GM12878 (cell line): Measurements from ENCODE around the gene NDUFV3. TPM values are rescaled to one million over a fixed set of nuclear protein-coding genes. Genes with fewer than 3 reads are reported as not detected.
A peak's percentile ranks its signal among the peaks of the same experiment; 100 is the strongest.

Source experiments
- CHD1 ChIP-seq: IDR thresholded peaks from 2 replicates; pipeline ENCODE4 v1.6.1; 2012; ENCODE audit warnings: low read depth, low read length, improper control_type of control experiment
- EGR1 ChIP-seq, 2 experiments: IDR thresholded peaks; 1 replicate in 1 of 2; 2 replicates in 1 of 2; pipeline ENCODE4 v1.6.1; 2011 to 2012; ENCODE audit warnings: low read depth in 2 of 2, low read length in 2 of 2, borderline replicate concordance in 1 of 2, mild to moderate bottlenecking in 1 of 2, moderate library complexity in 1 of 2
- ESRRA ChIP-seq: IDR thresholded peaks from 2 replicates; pipeline ENCODE4 v1.6.1; 2012; ENCODE audit warnings: mild to moderate bottlenecking, low read length, improper control_type of control experiment
- KDM1A ChIP-seq: fragments of 200-600 bp; sonication (generic); IDR thresholded peaks from 2 replicates; pipeline ENCODE4 v1.6.1; 2016; ENCODE audit warnings: borderline replicate concordance
- PKNOX1 ChIP-seq: fragments of 450-650 bp; IDR thresholded peaks from 2 replicates; pipeline ENCODE4 v1.6.1; 2016; ENCODE audit warnings: mild to moderate bottlenecking
- RB1 ChIP-seq: fragments of 450-650 bp; formaldehyde crosslinking; IDR thresholded peaks from 2 replicates; pipeline ENCODE4 v1.6.1; 2017; ENCODE audit warnings: mild to moderate bottlenecking, borderline replicate concordance
- SRF ChIP-seq, 2 experiments: IDR thresholded peaks; 2 replicates each; pipeline ENCODE4 v1.6.1; 2011; ENCODE audit warnings: low read depth in 2 of 2, low read length in 2 of 2, mild to moderate bottlenecking in 1 of 2, moderate library complexity in 1 of 2
- TCF3 ChIP-seq: IDR thresholded peaks from 2 replicates; pipeline ENCODE4 v1.6.1; 2012; ENCODE audit warnings: low read depth, mild to moderate bottlenecking, low read length, borderline replicate concordance; ENCODE audit not compliant: insufficient read depth
- USF1 ChIP-seq: IDR thresholded peaks from 2 replicates; pipeline ENCODE4 v1.6.1; 2011; ENCODE audit warnings: borderline replicate concordance, low read depth, mild to moderate bottlenecking, moderate library complexity, mixed read lengths, low read length; ENCODE audit not compliant: insufficient read depth; ENCODE audit errors: extremely low read length
- ZBED1 ChIP-seq: IDR thresholded peaks from 2 replicates; pipeline ENCODE4 v1.6.1; 2016; ENCODE audit warnings: borderline replicate concordance
- ZNF622 ChIP-seq: fragments of 450-650 bp; IDR thresholded peaks from 2 replicates; pipeline ENCODE4 v1.6.1; 2017; ENCODE audit warnings: mild to moderate bottlenecking, inconsistent platforms
- polyA plus RNA-seq, 11 experiments: library from polyadenylated mRNA; depleted of rRNA in 4 of 11; unstranded in 6 of 11; stranded (reverse) in 5 of 11; fragments of >200 nt; fragmentation: Nextera tagmentation in 4 of 11; fragmentation: Illumina TruSeq in 1 of 11; extraction: Ambion mirVana in 4 of 11; extraction: Trizol in 1 of 11; gene quantifications; 1 replicate in 1 of 11; 2 replicates in 10 of 11; pipeline versions ENCODE4 v1.2.1 to v1.2.3, GENCODE V29; 2011 to 2016; ENCODE audit warnings: inconsistent platforms in 2 of 11, missing spikeins in 2 of 11, low read depth in 1 of 11
- total RNA-seq, 4 experiments: library from RNA; depleted of rRNA in 3 of 4; stranded (reverse); fragments of >200 nt in 3 of 4; fragmentation: Illumina TruSeq in 1 of 4; extraction: Trizol in 1 of 4; gene quantifications; 2 replicates each; pipeline versions ENCODE4 v1.2.1 to v1.2.3, GENCODE V29; 2013 to 2021

The NDUFV3 gene
- total and polyA plus RNA-seq, 10 of the 15 experiments (the other 5 are each of a cell fraction or from before 2014, with no cell fraction given) = 7.0 to 44.7 (median 29.9) TPM

GRCh38 chr21:42878993-42879787 lies 13.9 kb upstream of the NDUFV3 start, which contains the start of gene WDR4 (continued):
- TF ChIP-seq TCF3 = 0 out of 2 replicates have a peak, but pooled peaks have one; percentile 11
- TF ChIP-seq PKNOX1 = 0 out of 2 replicates have a peak, but pooled peaks have one; percentile 16
- peak in 1 of 2 experiments; percentile 83; a peak in 2 of 4 replicates for TF ChIP-seq SRF (IDR thresholded peaks at IDR 0.05; ENCODE audit: low read depth in 2 of 2, low read length in 2 of 2)
- peak; percentile 95 for TF ChIP-seq RB1
- peak in 1 of 2 experiments; percentile 8; a peak in 1 of 3 replicates for TF ChIP-seq EGR1 (IDR thresholded peaks at IDR 0.05; ENCODE audit: borderline replicate concordance in 1 of 2, low read depth in 2 of 2, low read length in 2 of 2)
- TF ChIP-seq KDM1A = no peak
- TF ChIP-seq ZBED1 = peak; percentile 47; the same call in 1 of the 2 replicates
- TF ChIP-seq ESRRA = no peak
- TF ChIP-seq USF1 = peak; percentile 92
- no peak for TF ChIP-seq ZNF622
- TF ChIP-seq CHD1 = peak; percentile 94
